GM12878 (cell line): ENCODE measurements around the gene TMEM171.

Experiments
- EP300 ChIP-seq, 2 experiments: fragments of 150-350 bp in 1 of 2; IDR thresholded peaks; 2 replicates each; pipeline ENCODE4 v1.6.1; 2011 to 2012; ENCODE audit warnings: low read depth in 2 of 2, low read length in 2 of 2, borderline replicate concordance in 1 of 2, improper control_type of control experiment in 1 of 2, inconsistent platforms in 1 of 2; ENCODE audit not compliant: control insufficient read depth in 1 of 2
- POLR2AphosphoS2 ChIP-seq: IDR thresholded peaks from 2 replicates; pipeline ENCODE4 v1.6.1; 2011; ENCODE audit warnings: low read depth, mild to moderate bottlenecking, low read length, improper control_type of control experiment, moderate library complexity
- REST ChIP-seq: IDR thresholded peaks from 2 replicates; pipeline ENCODE4 v1.6.1; 2012; ENCODE audit warnings: mild to moderate bottlenecking, low read depth, low read length
- SIN3A ChIP-seq: IDR thresholded peaks from 2 replicates; pipeline ENCODE4 v1.6.1; 2012; ENCODE audit warnings: low read depth, low read length, improper control_type of control experiment
- SIX5 ChIP-seq: IDR thresholded peaks from 2 replicates; pipeline ENCODE4 v1.6.1; 2011; ENCODE audit warnings: mild to moderate bottlenecking, low read depth, low read length, moderate library complexity; ENCODE audit not compliant: severe bottlenecking
- STAT3 ChIP-seq: IDR thresholded peaks from 2 replicates; pipeline ENCODE4 v1.6.1; 2011; ENCODE audit warnings: low read depth, low read length, improper control_type of control experiment
- YBX1 ChIP-seq: fragments of 450-650 bp; IDR thresholded peaks from 2 replicates; pipeline ENCODE4 v1.6.1; 2016; ENCODE audit warnings: antibody characterized with exemption
- TF ChIP-seq, protein P1 (sequence below), 3 experiments: IDR thresholded peaks in 2 of 3; conservative IDR thresholded peaks in 1 of 3; 2 replicates each; pipeline ENCODE4 v1.5.1; 2011; ENCODE audit warnings: low read depth in 3 of 3, low read length in 3 of 3, mild to moderate bottlenecking in 3 of 3, control low read depth in 2 of 3, moderate library complexity in 2 of 3, inconsistent platforms in 1 of 3, mixed read lengths in 1 of 3; ENCODE audit not compliant: control insufficient read depth in 2 of 3, insufficient read depth in 1 of 3; ENCODE audit errors: extremely low read depth in 1 of 3

- TF ChIP-seq SIX5 (no peak), POLR2AphosphoS2 (no peak), EP300 (IDR thresholded peaks at IDR 0.05; ENCODE audit: borderline replicate concordance in 1 of 2, control insufficient read depth in 1 of 2, low read depth in 2 of 2, low read length in 2 of 2) (no peak), YBX1 (no peak), REST (no peak), SIN3A (no peak), STAT3 (no peak)
- TF ChIP-seq, protein P1, sequence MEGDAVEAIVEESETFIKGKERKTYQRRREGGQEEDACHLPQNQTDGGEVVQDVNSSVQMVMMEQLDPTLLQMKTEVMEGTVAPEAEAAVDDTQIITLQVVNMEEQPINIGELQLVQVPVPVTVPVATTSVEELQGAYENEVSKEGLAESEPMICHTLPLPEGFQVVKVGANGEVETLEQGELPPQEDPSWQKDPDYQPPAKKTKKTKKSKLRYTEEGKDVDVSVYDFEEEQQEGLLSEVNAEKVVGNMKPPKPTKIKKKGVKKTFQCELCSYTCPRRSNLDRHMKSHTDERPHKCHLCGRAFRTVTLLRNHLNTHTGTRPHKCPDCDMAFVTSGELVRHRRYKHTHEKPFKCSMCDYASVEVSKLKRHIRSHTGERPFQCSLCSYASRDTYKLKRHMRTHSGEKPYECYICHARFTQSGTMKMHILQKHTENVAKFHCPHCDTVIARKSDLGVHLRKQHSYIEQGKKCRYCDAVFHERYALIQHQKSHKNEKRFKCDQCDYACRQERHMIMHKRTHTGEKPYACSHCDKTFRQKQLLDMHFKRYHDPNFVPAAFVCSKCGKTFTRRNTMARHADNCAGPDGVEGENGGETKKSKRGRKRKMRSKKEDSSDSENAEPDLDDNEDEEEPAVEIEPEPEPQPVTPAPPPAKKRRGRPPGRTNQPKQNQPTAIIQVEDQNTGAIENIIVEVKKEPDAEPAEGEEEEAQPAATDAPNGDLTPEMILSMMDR (IDR thresholded peaks at IDR 0.05 in 2 of 3, conservative IDR thresholded peaks at IDR 0.05 in 1 of 3; ENCODE audit: control insufficient read depth in 2 of 3, extremely low read depth in 1 of 3, insufficient read depth in 1 of 3, low read depth in 3 of 3, low read length in 3 of 3), result no peak
Measured at GRCh38 chr5:73153513-73153912, 33.1 kb downstream of the TMEM171 start.
